Fibroblast of peridontal ligament (primary cell): Measurements from ENCODE around the gene DUSP16.

Experiments
- DNase-seq: peaks from one replicate; pipeline ENCODE4 v3.0.0-alpha.2; 2010; ENCODE audit errors: extremely low read depth

The DUSP16 gene

GRCh38 chr12:12442548-12443071, 120.1 kb downstream of the DUSP16 start:
- DNase-seq, result peak; percentile 54

GRCh38 chr12:12441843-12442461, 120.7 kb downstream of the DUSP16 start:
- peak; percentile 21 for DNase-seq

- peak; percentile 70 for DNase-seq
Observed at GRCh38 chr12:12441429-12441807, 121.2 kb downstream of the DUSP16 start.

GRCh38 chr12:12440784-12441428, 121.8 kb downstream of the DUSP16 start:
- DNase-seq, result no peak

GRCh38 chr12:12439636-12440035, 123.0 kb downstream of the DUSP16 start:
- no peak for DNase-seq

GRCh38 chr12:12436831-12437345, 125.8 kb downstream of the DUSP16 start:
- DNase-seq, result peak; percentile 27

- DNase-seq, result no peak
Observed at GRCh38 chr12:12433203-12433731, 129.4 kb downstream of the DUSP16 start.

GRCh38 chr12:12432364-12432763, 130.3 kb downstream of the DUSP16 start:
- DNase-seq, result peak; percentile 98

- DNase-seq, result no peak
Observed at GRCh38 chr12:12428961-12429657, 133.6 kb downstream of the DUSP16 start.

GRCh38 chr12:12428047-12428446, 134.6 kb downstream of the DUSP16 start:
- DNase-seq, result no peak

GRCh38 chr12:12427568-12427967, 135.1 kb downstream of the DUSP16 start:
- DNase-seq, result no peak

- peak; percentile 38 for DNase-seq
Observed at GRCh38 chr12:12425616-12426015, 137.0 kb downstream of the DUSP16 start.

GRCh38 chr12:12425001-12425400, 137.7 kb downstream of the DUSP16 start:
- peak; percentile 47 for DNase-seq
